HG02852 (cell line): Measurements from ENCODE around the gene GLIPR2.
"Not testable (repeated sequence)": the region's sequence is repeated elsewhere in the genome, so short reads cannot be mapped to it uniquely, and the experiment has no call there.

ENCODE experiments used
- ATAC-seq: cut with Tn5 transposase; IDR thresholded peaks from one replicate; pipeline ENCODE4 v1.9.1; 2021; ENCODE audit warnings: mild to moderate bottlenecking, moderate library complexity; ENCODE audit not compliant: unreplicated experiment

The GLIPR2 gene

DNA sequence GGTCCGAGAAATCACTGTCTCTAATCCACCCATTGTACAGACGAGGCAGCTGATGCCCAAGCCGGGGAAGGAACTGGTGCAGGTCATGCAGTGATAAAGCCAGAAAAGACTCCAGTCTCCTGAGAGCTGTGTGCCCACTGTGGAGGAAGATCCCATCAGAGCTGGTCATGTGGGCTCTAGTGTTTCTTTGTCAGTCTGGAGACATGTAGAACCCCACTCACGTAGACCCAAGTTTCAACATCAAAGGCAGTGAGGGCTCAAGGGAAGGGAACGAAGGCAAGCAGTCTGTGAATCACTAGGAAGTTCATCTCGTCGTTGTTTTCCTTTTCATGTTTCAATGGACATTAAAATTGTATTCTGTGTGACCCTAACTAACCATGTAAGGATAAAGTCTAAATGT is 14.6 kb upstream of the GLIPR2 start:
- ATAC-seq = no peak

DNA sequence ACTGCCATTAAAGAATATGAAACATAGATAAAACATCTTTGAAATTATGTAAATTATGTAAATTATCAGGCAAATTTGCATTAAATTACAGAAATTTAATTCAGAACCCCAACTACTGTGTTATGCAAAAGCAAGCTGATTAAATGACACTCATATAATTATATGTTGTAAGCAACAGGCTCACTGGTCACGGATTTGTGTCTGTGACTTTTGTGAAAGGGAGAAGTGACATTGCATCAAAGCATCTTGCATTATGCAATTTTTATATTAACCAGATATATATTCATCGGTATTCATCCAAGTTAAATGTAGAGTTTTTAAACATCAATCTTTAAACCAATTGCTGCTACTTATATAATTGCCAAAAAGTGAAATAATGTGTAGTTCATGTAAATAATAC is 13.0 kb upstream of the GLIPR2 start:
- no peak for ATAC-seq

DNA sequence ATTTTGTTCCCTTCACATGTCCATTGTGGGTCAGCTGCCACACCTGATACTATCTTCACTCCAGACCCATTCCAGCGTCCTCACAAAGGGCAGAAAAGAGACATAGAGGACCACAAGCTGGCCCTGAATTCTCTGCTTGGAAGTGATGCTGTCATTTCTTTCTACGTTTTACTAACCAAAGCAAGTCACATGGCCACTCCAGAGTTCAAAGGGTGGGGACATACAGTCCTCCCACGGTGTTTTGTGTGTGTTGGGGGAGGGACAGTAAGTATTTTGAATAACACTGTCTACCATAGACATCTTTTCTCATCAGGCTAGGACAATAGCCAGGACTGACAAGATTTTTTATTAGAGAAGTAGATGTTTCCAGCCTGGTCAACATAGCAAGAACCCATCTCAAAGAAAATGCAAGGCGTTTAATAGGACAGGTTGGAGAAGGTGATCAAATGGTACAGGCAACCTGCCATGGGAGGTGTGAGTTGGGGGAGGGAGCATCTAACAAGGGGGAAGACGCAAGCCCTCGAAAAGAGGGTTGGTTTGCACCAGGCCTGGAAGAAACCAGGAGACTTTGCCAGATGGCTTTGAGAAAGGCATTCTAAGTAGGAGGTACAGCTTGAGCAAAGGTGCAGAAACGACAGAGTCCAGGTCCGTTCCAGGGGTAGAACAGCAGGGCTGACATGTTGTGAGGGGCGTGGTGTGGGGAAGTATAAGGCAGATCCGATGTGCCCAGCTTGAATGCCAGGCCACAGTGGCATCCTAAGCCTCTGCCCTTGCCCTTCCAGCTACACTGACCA is 11.3 kb upstream of the GLIPR2 start:
- ATAC-seq = no peak

DNA sequence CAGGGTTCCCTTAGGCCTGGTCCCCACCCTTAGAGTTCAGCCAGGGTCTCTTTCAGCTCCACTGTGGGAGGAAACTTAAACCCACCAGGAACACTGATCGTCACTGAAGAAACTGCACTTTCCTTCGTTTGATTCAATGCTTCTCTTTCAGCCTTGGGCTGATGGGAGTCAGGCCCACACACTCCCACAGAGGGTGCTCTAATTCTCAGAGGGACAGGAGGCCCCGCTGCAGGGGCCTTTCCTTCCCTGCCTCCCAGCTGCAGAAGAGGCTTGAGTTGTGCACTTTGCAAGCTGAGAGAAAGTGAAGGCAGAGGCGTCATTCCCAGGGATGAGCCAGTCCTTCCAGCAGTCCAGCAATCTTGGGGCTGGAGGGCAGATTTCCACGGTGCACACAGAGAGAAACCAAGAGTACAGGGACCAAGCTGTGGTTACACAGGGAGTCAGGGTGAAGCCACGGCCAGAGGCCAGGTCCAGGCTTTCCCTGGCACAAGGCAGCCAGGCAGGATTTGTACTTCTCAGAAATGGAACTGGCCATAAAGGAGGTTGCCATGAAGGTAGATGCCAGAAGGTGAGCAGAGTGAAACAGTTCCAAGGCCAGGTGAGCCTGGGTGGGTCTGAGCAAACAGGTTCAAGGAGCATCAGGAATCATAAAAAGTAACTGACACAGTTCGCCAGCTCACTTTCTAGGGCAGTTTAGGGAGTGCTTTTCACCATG is 10.4 kb upstream of the GLIPR2 start:
- no peak for ATAC-seq

DNA sequence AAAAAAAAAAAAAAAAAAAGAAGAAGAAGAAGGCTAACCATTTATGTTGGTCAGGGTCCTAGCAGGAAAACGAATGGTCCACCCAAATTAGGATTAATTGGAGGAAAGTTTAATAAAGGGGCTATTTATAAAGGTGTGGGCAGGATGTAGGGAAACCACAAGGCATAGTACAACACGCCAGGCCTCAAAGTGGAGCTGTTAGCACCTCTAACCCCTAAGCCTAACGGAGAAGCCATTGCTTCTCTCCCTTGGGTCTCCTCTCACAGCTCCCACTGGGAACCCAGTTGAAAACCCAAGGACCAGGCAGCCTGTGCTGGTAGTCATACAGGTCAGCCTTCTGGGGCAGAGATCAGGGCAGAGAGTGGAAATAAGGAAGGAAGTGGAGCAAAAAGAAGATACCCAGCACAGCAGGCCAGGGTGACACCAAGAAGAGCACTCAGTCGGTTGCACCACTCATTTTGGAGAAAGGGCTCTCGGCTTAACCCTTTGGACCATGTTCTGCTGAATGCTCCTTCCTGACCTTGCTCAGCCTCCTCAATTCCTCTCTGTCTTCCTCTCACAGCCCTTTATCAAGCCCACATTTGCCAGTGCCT is 8.8 kb upstream of the GLIPR2 start:
- no peak for ATAC-seq

DNA sequence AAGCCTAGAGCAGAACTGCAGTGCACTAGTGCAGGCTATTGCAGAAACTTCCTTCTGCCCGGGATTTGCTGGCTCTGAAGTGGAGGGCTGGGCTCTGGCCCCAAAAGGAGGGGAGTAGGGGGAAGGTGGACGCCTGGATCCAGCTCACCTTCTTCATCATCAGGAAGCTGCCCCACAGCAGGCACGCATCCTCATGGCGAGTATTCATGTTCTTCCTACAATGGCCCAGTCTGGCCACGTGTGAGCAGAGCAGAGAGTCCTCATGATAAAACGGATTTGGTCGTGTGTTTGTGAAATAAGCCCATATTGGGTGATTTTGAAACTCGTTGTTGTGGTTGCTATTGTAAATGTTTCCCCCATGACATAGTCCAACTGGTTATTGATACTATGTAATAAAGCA is 8.2 kb upstream of the GLIPR2 start:
- no peak for ATAC-seq

DNA sequence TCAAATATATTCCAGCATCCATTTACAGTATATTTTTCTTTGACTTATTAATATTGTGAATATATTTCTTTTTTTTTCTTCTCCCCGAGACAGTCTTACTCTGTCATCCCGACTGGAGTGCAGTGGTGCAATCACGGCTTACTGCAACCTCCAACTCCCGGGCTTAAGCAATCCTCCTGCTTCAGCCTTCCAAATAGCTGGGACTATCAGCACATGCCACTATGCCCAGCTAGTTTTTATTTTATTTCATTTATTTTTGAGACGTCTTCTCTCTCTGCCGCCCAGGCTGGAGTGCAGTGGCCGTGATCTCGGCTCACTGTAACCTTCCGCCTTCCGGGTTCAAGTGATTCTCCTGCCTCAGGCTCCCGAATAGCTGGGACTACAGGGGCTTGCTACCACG is 7.4 kb upstream of the GLIPR2 start:
- ATAC-seq = no peak

DNA sequence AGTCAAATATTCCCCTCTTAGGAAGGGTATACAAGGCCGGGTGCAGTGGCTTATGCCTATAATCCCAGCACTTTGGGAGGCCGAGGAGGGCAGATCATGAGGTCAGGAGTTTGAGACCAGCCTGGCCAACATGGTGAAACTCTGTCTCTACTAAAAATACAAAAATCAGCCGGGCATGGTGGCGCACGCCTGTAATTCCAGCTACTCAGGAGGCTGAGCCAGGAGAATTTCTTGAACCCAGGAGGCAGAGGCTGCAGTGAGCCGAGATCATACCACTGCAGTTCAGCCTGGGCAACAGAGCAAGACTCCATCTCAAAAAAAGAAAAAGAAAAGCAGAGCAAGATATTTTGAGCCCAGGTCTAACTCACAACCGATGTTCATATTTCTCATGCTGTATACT is 4.9 kb upstream of the GLIPR2 start:
- ATAC-seq = not testable (repeated sequence)

DNA sequence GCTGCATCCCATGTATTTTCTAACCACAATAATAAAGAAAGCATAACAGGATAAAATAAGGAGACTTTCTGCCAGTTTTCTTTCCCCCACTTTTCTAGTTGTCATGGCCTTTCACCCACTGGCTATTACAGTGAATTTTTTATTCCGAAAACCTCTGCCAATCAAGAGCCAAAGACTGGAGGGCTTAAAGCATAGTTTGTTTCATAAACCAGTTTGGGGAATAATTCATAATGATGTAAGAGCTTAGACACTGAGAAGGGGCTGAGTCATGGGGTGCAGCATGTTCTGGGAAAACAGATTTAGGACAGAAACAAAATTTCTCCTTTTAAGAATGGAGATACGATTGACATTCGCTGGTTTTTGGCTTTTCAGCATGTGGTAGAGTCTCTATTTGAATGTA is 4.4 kb upstream of the GLIPR2 start:
- no peak for ATAC-seq

DNA sequence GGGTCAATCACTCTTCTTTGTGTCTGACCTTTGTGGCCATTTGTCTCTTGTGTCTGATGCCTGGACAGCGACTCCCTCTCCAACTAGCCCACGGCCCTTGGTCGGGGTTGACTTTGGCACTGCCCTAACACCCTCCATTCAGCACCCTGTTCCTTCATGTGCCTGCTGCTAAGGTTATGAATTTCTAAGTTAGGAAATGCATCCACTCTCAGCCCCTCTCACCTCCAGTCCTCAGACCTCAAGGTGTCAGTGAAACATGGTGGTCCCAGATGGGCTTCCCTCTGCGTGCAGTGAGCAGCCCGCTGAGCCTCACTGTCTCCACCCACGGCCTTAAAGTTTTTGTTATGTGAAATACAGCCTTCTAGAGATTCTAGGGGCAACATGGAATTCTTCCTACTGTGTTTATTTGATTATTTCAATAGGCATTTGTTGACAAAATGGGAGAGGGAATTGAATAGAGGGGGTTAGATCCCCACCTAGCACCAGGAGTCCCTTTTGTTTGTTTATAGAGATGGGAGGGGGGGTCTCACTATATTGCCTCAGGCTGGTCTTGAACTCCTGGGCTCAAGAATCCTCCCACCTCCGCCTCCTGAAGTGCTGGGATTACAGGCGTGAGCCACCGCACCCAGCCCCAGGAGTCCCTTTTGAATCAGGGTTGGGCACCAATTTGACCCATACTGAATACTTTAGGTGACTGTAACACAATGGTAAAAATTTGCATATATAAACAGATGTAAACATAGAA is 1.6 kb upstream of the GLIPR2 start:
- no peak for ATAC-seq

DNA sequence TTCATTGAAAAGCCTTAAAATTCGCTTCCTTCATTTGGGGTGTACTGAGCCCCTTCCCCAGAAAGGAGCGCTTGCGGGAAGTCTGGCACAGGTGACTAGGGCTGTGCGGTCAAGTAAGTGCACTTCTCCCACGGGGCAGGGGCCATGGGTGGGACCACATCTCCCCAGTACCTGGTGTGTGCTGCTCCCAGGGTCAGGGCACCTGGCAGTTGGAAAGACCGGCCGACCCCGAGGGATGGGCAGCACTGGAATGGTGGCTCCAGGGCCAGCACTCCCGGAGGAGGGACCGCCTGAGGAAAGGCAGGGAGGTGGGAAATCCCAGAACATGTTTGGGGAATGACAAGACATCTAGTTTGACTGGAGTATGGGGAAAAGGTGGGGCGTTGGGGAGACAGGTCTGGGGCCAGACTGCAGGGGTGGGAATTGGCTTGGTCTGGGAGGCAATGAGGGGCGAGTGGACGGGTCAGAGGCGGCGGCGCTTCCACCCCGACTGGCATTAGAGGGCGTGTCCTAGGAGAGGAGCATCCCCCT is 727 bp upstream of the GLIPR2 start:
- ATAC-seq = no peak

DNA sequence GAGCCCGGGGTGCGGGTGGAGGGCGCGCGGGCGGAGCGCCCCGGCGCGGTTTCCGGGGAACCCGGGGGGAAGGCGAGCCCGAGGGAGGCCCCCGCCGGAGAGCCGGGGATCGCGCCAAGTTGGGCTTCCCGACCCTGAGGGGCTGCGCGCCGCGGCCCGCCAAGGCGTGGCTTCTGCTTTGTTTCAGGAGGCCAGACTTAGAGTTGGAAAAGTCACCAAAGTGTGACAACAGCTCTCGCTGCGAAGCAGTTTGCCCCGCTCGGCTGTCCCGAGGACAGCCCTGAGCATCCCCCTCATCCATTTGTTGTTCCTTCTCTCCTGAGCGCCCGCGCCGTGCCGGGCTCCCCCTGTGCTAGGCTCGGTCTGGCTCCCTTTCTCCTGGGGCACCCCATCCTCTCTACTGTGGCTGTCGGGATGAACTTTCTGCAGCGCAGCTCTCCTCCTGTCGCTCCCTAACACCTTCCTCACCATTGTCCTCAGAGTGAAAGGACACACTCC is 410 bp downstream of the GLIPR2 start:
- peak; percentile 39 for ATAC-seq

DNA sequence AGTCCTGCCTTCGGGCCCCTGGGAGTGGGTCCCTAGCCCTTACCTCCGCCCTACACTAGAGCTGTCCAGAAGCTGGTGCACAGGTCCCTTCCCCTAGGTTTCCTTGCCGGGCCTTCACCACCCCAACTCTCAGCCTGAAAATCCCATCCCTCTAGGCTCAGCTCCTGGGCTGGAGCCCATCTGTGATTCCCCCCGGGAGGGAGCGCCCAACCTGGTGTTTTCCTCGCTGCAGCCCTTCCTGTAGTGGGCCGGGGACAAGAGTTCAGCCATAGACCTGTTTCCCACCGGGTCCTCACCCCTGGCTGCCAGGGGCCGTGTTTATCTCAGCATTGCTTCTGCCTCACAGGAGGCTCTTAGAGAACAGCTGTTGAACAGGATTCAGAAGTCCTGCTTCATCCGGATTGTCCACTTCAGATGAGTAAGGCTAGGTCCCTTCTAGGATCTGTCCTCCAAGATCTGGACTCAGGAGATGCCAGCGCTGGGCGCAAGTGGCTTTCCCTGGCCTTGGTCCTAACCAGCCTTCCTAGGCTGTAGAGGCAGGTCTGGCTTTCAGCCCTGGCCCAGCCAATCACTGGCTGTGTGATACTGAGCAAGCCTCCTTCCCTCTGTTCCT is 965 bp downstream of the GLIPR2 start:
- no peak for ATAC-seq

DNA sequence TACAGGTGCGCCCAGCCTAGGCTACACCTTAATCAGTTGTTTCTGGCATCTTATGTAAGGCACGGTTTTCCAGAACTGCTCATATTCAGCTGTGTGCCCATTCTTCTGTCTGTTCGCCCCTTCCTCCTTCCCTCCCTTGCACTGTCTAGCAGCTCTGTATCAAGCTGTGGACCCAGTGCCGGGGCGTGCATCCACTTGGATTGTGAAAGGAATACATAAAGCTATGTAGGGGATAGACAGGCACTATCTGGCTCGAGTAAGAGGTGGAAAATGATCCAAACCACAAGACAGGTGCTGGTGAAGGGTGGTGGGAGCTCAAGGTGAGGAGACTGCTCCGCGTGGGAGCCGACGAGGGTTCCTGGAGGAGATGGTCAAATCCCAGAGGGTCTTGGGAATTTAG is 2.0 kb downstream of the GLIPR2 start:
- no peak for ATAC-seq

DNA sequence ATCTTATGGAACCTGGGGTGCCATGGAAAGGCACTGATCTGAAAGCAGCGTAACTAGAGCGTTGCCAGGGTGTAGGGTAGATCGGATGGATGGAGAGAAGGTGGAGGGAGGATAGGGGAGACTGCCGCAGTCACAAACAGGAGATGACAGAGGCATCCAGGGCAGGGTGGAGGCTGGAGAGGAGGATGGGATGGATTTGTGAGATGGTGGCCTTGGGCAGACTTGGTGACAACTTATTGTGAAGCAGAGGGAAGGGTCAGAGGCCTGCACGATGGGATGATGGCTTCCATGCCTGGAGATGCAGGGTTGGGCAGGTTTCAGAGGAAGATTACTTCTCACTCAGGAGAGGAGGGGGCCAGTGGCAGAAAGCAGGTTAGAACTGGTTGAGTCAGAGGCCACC is 2.4 kb downstream of the GLIPR2 start:
- ATAC-seq = no peak

DNA sequence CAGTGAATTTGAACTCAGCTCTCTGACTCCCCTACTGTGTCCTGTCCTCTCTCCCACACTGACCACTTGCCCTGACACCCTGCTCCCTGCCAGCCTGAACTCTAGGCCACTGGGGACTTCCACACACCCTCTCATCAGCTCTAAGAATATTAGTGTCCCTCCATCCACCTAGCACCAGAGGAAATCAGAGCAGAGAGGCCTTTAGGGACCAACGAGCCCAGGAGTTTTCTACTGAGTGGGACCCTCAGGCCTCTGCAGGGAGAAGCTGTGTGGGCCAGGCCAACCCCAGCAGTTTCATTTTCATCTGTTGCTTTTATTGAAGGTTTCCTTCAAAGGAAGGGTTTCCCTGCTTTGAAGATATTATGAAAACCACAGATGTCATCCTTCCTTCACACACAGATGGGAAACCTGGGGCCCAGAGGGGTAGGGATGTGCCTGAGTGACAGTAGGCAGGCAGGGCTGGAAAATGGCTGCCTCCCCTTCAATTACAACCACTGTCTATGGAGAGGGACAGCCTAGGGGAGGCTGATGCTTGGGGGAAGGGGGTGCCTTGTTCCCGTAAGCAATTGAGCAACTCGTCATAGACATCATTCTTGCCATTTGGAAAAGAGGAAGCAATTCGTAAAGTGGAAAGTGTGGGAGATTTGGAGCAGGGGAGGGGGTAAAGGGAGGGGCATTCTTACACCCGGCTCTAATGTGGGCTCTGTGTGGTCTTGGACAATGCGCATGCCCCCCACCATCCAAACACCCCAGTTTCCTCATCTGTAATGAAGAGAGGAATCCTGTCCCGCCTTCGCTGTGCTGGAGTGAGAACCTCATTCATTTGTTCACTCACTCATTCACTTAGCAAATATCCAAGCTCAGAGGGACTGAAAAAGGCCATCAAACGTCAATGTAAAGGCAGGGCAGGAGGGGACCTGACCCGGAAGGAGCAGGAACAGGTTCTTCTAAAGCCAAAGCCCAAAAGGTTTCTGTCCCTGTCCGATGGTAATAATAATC is 3.9 kb downstream of the GLIPR2 start:
- no peak for ATAC-seq

DNA sequence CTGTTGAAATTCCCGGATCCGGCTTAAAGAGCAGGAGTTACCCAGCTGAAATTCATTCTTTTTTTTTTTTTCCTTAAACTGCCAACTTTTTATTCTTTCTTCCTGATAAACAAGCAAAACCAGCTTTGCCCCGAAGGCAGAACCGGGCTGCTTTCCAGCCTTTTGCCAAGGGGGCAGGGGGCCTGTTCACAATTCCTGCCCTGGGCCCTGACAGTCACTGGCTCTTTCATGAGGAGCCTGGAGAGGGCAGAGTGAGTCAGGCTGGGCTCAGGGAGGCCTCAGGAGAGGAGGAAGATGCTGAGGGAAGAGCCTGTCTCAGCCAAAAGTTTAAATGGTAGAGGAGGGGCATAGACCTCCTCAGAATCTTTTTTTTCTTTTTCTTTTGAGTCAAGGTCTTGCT is 4.8 kb downstream of the GLIPR2 start:
- ATAC-seq = no peak

DNA sequence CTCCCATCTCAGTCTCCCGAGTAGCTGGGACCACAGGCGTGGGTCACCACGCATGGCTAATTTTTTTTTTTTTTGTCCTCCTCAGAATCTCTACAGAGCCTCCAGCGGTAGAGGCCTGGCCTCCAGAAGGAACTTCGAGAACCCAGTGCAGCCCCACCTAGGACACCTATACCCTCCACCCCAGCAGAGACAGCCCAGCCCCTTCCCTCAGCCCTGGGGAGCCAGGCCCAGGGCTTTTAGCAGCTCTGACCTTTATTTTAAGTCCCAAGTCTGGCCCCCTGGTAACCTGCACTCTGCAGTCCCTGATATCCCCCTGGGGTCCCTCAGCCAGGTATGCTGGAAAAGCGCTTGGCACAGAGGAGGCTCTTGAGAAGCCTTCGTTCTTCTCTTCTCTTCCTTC is 5.2 kb downstream of the GLIPR2 start:
- ATAC-seq = no peak

DNA sequence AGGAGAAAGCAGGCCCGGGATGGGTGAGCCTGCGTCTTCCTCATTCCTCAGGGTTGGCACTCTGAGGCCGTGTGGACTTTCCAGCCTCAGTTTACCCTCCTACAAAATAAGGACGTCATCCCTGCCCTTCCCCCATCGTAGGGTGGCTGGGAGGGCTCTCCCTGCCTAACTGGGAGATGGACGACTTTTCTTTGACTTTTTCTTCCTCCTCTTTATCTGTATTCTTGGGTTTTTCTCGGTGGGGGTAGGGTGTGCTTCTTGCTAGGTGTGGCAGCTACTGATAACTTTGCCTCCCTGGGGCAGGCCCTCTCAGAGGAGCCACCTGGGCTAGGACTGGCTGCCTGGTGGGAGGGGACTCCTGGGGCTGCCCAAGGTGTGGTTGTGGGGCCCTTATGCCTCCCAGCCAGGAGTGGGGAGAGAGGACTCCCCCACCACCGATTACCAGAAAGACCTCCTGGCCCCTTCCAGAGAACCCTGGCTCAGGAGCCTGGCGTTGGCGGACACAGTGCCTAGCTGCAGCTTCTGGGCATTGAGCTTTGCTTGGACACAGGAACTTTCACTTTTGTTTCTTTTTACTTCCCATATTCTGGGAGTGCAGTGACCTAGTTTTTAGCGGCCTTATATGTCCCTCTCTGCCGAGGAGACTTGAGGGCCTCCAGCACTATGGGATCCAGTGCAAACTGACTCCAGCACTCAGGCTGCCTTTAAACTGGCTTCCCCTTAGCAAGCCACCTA is 6.1 kb downstream of the GLIPR2 start:
- no peak for ATAC-seq
